ENCODE data around the gene NFAM1. TPM values are rescaled to one million over a fixed set of nuclear protein-coding genes. Genes with fewer than 3 reads are reported as not detected.

NFAM1 gene
- total RNA-seq, 6 experiments from 2014 or later: not detected

- no peak for TF ChIP-seq CTCF (IDR thresholded peaks at IDR 0.05)
- Mint-ChIP-seq H3K27ac (no peak overlapping the region), H3K9me3 (no peaks in the 10 kb centered on the region), H3K4me3 (no peak overlapping the region), H3K27me3 (ENCODE audit: insufficient read depth) (peaks cover 28% of the 10 kb centered on the region), H3K36me3 (ENCODE audit: low read depth) (no peaks in the 10 kb centered on the region), H3K4me1 (ENCODE audit: low read depth) (no peaks in the 10 kb centered on the region)
- DNase-seq: no peak
Measured at GRCh38 chr22:42470366-42471082, 38.3 kb upstream of the NFAM1 start.

- H3K9me3 Mint-ChIP-seq: no peaks in the 10 kb centered on the region
- TF ChIP-seq CTCF (IDR thresholded peaks at IDR 0.05): no peak
- peak; percentile 10 for DNase-seq
- H3K4me1 Mint-ChIP-seq (ENCODE audit: low read depth): no peaks in the 10 kb centered on the region
- peaks cover 30% of the 10 kb centered on the region for H3K27me3 Mint-ChIP-seq (ENCODE audit: insufficient read depth)
- no peak overlapping the region for H3K4me3 Mint-ChIP-seq
- H3K36me3 Mint-ChIP-seq (ENCODE audit: low read depth): no peaks in the 10 kb centered on the region
- H3K27ac Mint-ChIP-seq: no peak overlapping the region
Measured at GRCh38 chr22:42468841-42469240, 36.6 kb upstream of the NFAM1 start.

GRCh38 chr22:42462016-42462415, 29.8 kb upstream of the NFAM1 start:
- Mint-ChIP-seq H3K27ac (no peak overlapping the region), H3K27me3 (ENCODE audit: insufficient read depth) (peaks cover 59% of the 10 kb centered on the region), H3K4me3 (no peak overlapping the region), H3K4me1 (ENCODE audit: low read depth) (peaks cover 8% of the 10 kb centered on the region; the same call in 1 of the 2 replicates), H3K9me3 (no peaks in the 10 kb centered on the region), H3K36me3 (ENCODE audit: low read depth) (no peaks in the 10 kb centered on the region)
- TF ChIP-seq CTCF (IDR thresholded peaks at IDR 0.05): no peak
- no peak for DNase-seq

- H3K27me3 Mint-ChIP-seq (ENCODE audit: insufficient read depth): peaks cover 60% of the 10 kb centered on the region
Measured at GRCh38 chr22:42461511-42461910, 29.3 kb upstream of the NFAM1 start.

GRCh38 chr22:42459287-42460063, 27.3 kb upstream of the NFAM1 start:
- Mint-ChIP-seq H3K27me3 (ENCODE audit: insufficient read depth) (peaks cover 56% of the 10 kb centered on the region), H3K27ac (no peak overlapping the region), H3K36me3 (ENCODE audit: low read depth) (no peaks in the 10 kb centered on the region), H3K4me1 (ENCODE audit: low read depth) (peaks cover 8% of the 10 kb centered on the region; the same call in 1 of the 2 replicates), H3K9me3 (no peaks in the 10 kb centered on the region), H3K4me3 (no peak overlapping the region)
- no peak for TF ChIP-seq CTCF (IDR thresholded peaks at IDR 0.05)
- DNase-seq: no peak

More at GRCh38 chr22:42461511-42461910, 29.3 kb upstream of the NFAM1 start:
- Mint-ChIP-seq H3K9me3 (no peaks in the 10 kb centered on the region), H3K4me1 (ENCODE audit: low read depth) (peaks cover 8% of the 10 kb centered on the region; the same call in 1 of the 2 replicates), H3K27ac (no peak overlapping the region), H3K36me3 (ENCODE audit: low read depth) (no peaks in the 10 kb centered on the region), H3K4me3 (no peak overlapping the region)
- no peak for TF ChIP-seq CTCF (IDR thresholded peaks at IDR 0.05)
- no peak for DNase-seq
